ENCODE measurements around the gene P4HTM.

The P4HTM gene

GRCh38 chr3:49025793-49026520 is 35.9 kb downstream of the P4HTM start:
- DNase-seq, result no peak

- no peak for DNase-seq
Measured at GRCh38 chr3:49026536-49026935, 36.5 kb downstream of the P4HTM start.

GRCh38 chr3:49027634-49028033 is 37.6 kb downstream of the P4HTM start:
- no peak for DNase-seq

GRCh38 chr3:49028298-49028672 is 38.2 kb downstream of the P4HTM start:
- DNase-seq, result no peak

GRCh38 chr3:49028673-49029562 is 38.9 kb downstream of the P4HTM start, which contains the start of gene IMPDH2:
Gene IMPDH2 (minus strand): TSS chr3:49029398. CDS start chr3:49029350, 48 bp downstream.
- peak; percentile 92 for DNase-seq

- no peak for DNase-seq
Measured at GRCh38 chr3:49029563-49029884, 39.5 kb downstream of the P4HTM start.

GRCh38 chr3:49030321-49030720 is 40.3 kb downstream of the P4HTM start:
- DNase-seq, result no peak

GRCh38 chr3:49032646-49033304 is 42.7 kb downstream of the P4HTM start:
- no peak for DNase-seq

GRCh38 chr3:49034650-49035049 is 44.6 kb downstream of the P4HTM start:
- no peak for DNase-seq

- no peak for DNase-seq
Measured at GRCh38 chr3:49035281-49035680, 45.2 kb downstream of the P4HTM start.

GRCh38 chr3:49053543-49053942 is 63.5 kb downstream of the P4HTM start:
- DNase-seq, result no peak

GRCh38 chr3:49054344-49054862 is 64.4 kb downstream of the P4HTM start:
- DNase-seq, result no peak

Data from fibroblast of skin of abdomen (primary cell).